ENCODE measurements around the gene ATP5F1E.

ATP5F1E gene

GRCh38 chr20:58992911-58993310 lies 39.2 kb downstream of the ATP5F1E start:
- Histone ChIP-seq H3K4me1 (ENCODE audit: insufficient read depth, low read length, severe bottlenecking) (peaks cover 4% of the 10 kb centered on the region), H4K20me1 (ENCODE audit: insufficient read depth, low read length) (no peaks in the 10 kb centered on the region), H2AFZ (ENCODE audit: low read length) (no peak overlapping the region), H3K9me3 (ENCODE audit: low read length) (no peaks in the 10 kb centered on the region), H3K79me2 (ENCODE audit: insufficient read depth, low read length) (no peaks in the 10 kb centered on the region), H3K9ac (ENCODE audit: low read length) (no peak overlapping the region), H3K9me2 (ENCODE audit: low read depth, low read length) (no peaks in the 10 kb centered on the region), H3K27ac (ENCODE audit: low read depth, low read length, poor library complexity, severe bottlenecking) (peak overlapping the region; percentile 30), H3K4me2 (ENCODE audit: low read length) (no peak overlapping the region), H3F3A (ENCODE audit: insufficient read depth, low read length) (no peaks in the 10 kb centered on the region), H3K36me3 (ENCODE audit: insufficient read depth, low read length) (peaks cover 99% of the 10 kb centered on the region), H3K4me3 (ENCODE audit: low read depth, low read length, poor library complexity, severe bottlenecking) (no peak overlapping the region), H3K27me3 (ENCODE audit: insufficient read depth, low read length) (no peaks in the 10 kb centered on the region)
- TF ChIP-seq EZH2 (IDR thresholded peaks at IDR 0.05; ENCODE audit: borderline replicate concordance, low read length), result no peak
- TF ChIP-seq, protein P1, sequence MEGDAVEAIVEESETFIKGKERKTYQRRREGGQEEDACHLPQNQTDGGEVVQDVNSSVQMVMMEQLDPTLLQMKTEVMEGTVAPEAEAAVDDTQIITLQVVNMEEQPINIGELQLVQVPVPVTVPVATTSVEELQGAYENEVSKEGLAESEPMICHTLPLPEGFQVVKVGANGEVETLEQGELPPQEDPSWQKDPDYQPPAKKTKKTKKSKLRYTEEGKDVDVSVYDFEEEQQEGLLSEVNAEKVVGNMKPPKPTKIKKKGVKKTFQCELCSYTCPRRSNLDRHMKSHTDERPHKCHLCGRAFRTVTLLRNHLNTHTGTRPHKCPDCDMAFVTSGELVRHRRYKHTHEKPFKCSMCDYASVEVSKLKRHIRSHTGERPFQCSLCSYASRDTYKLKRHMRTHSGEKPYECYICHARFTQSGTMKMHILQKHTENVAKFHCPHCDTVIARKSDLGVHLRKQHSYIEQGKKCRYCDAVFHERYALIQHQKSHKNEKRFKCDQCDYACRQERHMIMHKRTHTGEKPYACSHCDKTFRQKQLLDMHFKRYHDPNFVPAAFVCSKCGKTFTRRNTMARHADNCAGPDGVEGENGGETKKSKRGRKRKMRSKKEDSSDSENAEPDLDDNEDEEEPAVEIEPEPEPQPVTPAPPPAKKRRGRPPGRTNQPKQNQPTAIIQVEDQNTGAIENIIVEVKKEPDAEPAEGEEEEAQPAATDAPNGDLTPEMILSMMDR (IDR thresholded peaks at IDR 0.05; ENCODE audit: low read length), result no peak

DNA sequence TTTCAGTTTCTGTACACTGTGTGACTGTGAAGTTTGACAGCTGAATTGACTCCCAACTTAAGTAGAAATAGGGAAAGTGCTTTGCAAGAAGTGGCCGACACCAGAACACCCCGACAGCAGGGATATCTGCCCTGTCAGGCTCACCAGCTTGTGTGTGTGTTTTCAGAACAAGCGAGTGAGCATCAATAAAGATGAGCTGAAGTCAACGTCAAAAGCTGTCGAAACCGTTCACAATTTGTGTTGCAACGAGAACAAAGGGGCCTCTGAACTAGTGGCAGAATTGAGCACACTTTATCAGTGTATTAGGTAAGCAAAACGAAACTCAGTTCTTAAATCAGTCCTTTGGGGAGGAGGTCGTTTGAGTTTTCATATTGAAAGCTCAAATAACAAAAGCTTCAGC lies 40.4 kb downstream of the ATP5F1E start:
- Histone ChIP-seq H4K20me1 (ENCODE audit: insufficient read depth, low read length) (no peaks in the 10 kb centered on the region), H3K9ac (ENCODE audit: low read length) (no peak overlapping the region), H3K9me3 (ENCODE audit: low read length) (no peaks in the 10 kb centered on the region), H3K79me2 (ENCODE audit: insufficient read depth, low read length) (no peaks in the 10 kb centered on the region), H2AFZ (ENCODE audit: low read length) (no peak overlapping the region), H3F3A (ENCODE audit: insufficient read depth, low read length) (no peaks in the 10 kb centered on the region), H3K4me2 (ENCODE audit: low read length) (no peak overlapping the region), H3K27ac (ENCODE audit: low read depth, low read length, poor library complexity, severe bottlenecking) (no peak overlapping the region), H3K4me1 (ENCODE audit: insufficient read depth, low read length, severe bottlenecking) (peaks cover 4% of the 10 kb centered on the region), H3K9me2 (ENCODE audit: low read depth, low read length) (no peaks in the 10 kb centered on the region), H3K27me3 (ENCODE audit: insufficient read depth, low read length) (no peaks in the 10 kb centered on the region), H3K4me3 (ENCODE audit: low read depth, low read length, poor library complexity, severe bottlenecking) (no peak overlapping the region), H3K36me3 (ENCODE audit: insufficient read depth, low read length) (peaks cover 99% of the 10 kb centered on the region)
- TF ChIP-seq, protein P1 (IDR thresholded peaks at IDR 0.05; ENCODE audit: low read length), result no peak
- TF ChIP-seq EZH2 (IDR thresholded peaks at IDR 0.05; ENCODE audit: borderline replicate concordance, low read length), result no peak

GRCh38 chr20:58990651-58991445 lies 41.3 kb downstream of the ATP5F1E start:
- H3K79me2 ChIP-seq (ENCODE audit: insufficient read depth, low read length), result peaks cover 3% of the 10 kb centered on the region; the same call in 1 of the 2 replicates
- no peaks in the 10 kb centered on the region for H3K9me3 ChIP-seq (ENCODE audit: low read length)
- H3K4me3 ChIP-seq (ENCODE audit: low read depth, low read length, poor library complexity, severe bottlenecking), result no peak overlapping the region
- peaks cover 99% of the 10 kb centered on the region for H3K36me3 ChIP-seq (ENCODE audit: insufficient read depth, low read length)
- no peak overlapping the region for H3K9ac ChIP-seq (ENCODE audit: low read length)
- TF ChIP-seq EZH2 (IDR thresholded peaks at IDR 0.05; ENCODE audit: borderline replicate concordance, low read length), result no peak
- TF ChIP-seq, protein P1 (IDR thresholded peaks at IDR 0.05; ENCODE audit: low read length), result no peak
- no peaks in the 10 kb centered on the region for H3K27me3 ChIP-seq (ENCODE audit: insufficient read depth, low read length)
- H3F3A ChIP-seq (ENCODE audit: insufficient read depth, low read length), result no peaks in the 10 kb centered on the region
- H3K27ac ChIP-seq (ENCODE audit: low read depth, low read length, poor library complexity, severe bottlenecking), result no peak overlapping the region
- no peaks in the 10 kb centered on the region for H4K20me1 ChIP-seq (ENCODE audit: insufficient read depth, low read length)
- no peak overlapping the region for H3K4me2 ChIP-seq (ENCODE audit: low read length)
- H2AFZ ChIP-seq (ENCODE audit: low read length), result no peak overlapping the region
- peaks cover 4% of the 10 kb centered on the region for H3K4me1 ChIP-seq (ENCODE audit: insufficient read depth, low read length, severe bottlenecking)
- H3K9me2 ChIP-seq (ENCODE audit: low read depth, low read length), result no peaks in the 10 kb centered on the region
